IMR-90 (cell line): ENCODE results near the gene HNRNPM.

ENCODE experiments used
- CEBPB ChIP-seq: IDR thresholded peaks from 2 replicates; pipeline ENCODE4 v1.6.1; 2012; ENCODE audit warnings: low read depth, low read length, improper control_type of control experiment
- CHD1 ChIP-seq: IDR thresholded peaks from 2 replicates; pipeline ENCODE4 v1.6.1; 2012; ENCODE audit warnings: low read depth, low read length, improper control_type of control experiment
- CTCF ChIP-seq: conservative IDR thresholded peaks from 2 replicates; pipeline ENCODE4 v1.5.1; 2012; ENCODE audit warnings: mild to moderate bottlenecking, low read depth, low read length, improper control_type of control experiment
- ELK1 ChIP-seq: fragments of 150-350 bp; IDR thresholded peaks from 2 replicates; pipeline ENCODE4 v1.6.1; 2016; ENCODE audit warnings: low read depth, mild to moderate bottlenecking, low read length, moderate library complexity, borderline replicate concordance
- FOS ChIP-seq: fragments of 150-350 bp; IDR thresholded peaks from 2 replicates; pipeline ENCODE4 v1.6.1; 2016; ENCODE audit warnings: low read depth, low read length
- MAFK ChIP-seq: IDR thresholded peaks from 2 replicates; pipeline ENCODE4 v1.6.1; 2012; ENCODE audit warnings: low read depth, low read length, improper control_type of control experiment
- MXI1 ChIP-seq: IDR thresholded peaks from 2 replicates; pipeline ENCODE4 v1.6.1; 2012; ENCODE audit warnings: low read depth, mild to moderate bottlenecking, low read length, moderate library complexity, borderline replicate concordance
- NFE2L2 ChIP-seq: fragments of 150-350 bp; IDR thresholded peaks from 2 replicates; pipeline ENCODE4 v1.6.1; 2016; ENCODE audit warnings: low read depth, mild to moderate bottlenecking, low read length
- POLR2A ChIP-seq: IDR thresholded peaks from 2 replicates; pipeline ENCODE4 v1.6.1; 2012; ENCODE audit warnings: mild to moderate bottlenecking, low read depth, low read length
- RAD21 ChIP-seq: IDR thresholded peaks from 2 replicates; pipeline ENCODE4 v1.6.1; 2012; ENCODE audit warnings: low read length, improper control_type of control experiment
- RCOR1 ChIP-seq: IDR thresholded peaks from 2 replicates; pipeline ENCODE4 v1.6.1; 2012; ENCODE audit warnings: mild to moderate bottlenecking, low read length, improper control_type of control experiment; ENCODE audit not compliant: insufficient replicate concordance
- SMC3 ChIP-seq: fragments of 150-350 bp; IDR thresholded peaks from 2 replicates; pipeline ENCODE4 v1.6.1; 2016; ENCODE audit warnings: low read depth, mild to moderate bottlenecking, antibody characterized with exemption, low read length, moderate library complexity
- USF2 ChIP-seq: fragments of 150-350 bp; IDR thresholded peaks from 2 replicates; pipeline ENCODE4 v1.6.1; 2017; ENCODE audit warnings: mild to moderate bottlenecking, antibody characterized with exemption, low read length, low read depth

GRCh38 chr19:8499048-8499833 is 54.5 kb downstream of the HNRNPM start:
- no peak for TF ChIP-seq NFE2L2
- TF ChIP-seq CTCF: no peak
- no peak for TF ChIP-seq RCOR1
- TF ChIP-seq POLR2A: no peak
- no peak for TF ChIP-seq MXI1
- no peak for TF ChIP-seq FOS
- TF ChIP-seq USF2: no peak
- no peak for TF ChIP-seq ELK1
- no peak for TF ChIP-seq MAFK
- TF ChIP-seq CHD1: no peak
- no peak for TF ChIP-seq CEBPB
- TF ChIP-seq RAD21: no peak
- TF ChIP-seq SMC3: no peak
